Measurements from ENCODE around the gene ASB8.

The ASB8 gene

DNA sequence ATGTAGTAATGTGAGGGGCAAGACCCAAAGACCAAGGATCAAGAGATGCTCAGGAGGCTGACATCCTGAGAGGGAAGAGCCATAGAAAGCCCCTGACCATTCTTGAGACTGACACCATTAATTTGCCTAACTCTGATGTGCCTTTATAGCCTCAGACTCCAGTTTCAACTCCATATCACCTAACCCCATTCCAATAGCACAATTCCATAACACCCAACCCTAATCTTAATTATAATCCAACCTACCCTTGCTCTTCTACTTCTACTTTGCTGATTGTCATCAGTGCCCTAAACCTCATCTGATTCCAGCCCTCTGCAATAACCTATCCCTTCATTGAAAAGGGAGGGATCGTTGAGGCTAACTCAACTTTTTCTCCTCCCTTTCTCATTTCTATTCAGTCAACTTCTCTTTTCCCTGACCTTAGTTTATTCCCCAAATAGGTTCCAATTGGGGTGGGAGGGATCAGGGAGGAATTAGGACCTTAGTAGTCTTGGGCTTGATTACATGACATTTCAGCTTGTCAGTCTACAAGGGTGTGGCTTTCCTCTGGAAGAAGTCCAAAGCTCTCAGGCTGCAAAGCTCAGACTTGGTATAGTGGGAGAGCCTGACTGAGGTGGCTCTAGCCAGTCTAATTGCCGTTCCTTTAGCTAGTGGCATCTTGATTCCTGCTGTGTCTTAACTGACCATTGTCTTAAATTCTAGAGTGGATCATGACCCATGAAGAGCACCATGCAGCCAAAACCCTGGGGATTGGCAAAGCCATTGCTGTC, 35.1 kb downstream of the ASB8 start:
- Histone ChIP-seq H3K27me3 (replicated peaks) (no peaks in the 10 kb centered on the region), H3K36me3 (replicated peaks) (peaks cover 18% of the 10 kb centered on the region)
- TF ChIP-seq, protein P1, sequence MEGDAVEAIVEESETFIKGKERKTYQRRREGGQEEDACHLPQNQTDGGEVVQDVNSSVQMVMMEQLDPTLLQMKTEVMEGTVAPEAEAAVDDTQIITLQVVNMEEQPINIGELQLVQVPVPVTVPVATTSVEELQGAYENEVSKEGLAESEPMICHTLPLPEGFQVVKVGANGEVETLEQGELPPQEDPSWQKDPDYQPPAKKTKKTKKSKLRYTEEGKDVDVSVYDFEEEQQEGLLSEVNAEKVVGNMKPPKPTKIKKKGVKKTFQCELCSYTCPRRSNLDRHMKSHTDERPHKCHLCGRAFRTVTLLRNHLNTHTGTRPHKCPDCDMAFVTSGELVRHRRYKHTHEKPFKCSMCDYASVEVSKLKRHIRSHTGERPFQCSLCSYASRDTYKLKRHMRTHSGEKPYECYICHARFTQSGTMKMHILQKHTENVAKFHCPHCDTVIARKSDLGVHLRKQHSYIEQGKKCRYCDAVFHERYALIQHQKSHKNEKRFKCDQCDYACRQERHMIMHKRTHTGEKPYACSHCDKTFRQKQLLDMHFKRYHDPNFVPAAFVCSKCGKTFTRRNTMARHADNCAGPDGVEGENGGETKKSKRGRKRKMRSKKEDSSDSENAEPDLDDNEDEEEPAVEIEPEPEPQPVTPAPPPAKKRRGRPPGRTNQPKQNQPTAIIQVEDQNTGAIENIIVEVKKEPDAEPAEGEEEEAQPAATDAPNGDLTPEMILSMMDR (IDR thresholded peaks at IDR 0.05; ENCODE audit: low read depth, low read length, missing control alignments), result no peak

DNA sequence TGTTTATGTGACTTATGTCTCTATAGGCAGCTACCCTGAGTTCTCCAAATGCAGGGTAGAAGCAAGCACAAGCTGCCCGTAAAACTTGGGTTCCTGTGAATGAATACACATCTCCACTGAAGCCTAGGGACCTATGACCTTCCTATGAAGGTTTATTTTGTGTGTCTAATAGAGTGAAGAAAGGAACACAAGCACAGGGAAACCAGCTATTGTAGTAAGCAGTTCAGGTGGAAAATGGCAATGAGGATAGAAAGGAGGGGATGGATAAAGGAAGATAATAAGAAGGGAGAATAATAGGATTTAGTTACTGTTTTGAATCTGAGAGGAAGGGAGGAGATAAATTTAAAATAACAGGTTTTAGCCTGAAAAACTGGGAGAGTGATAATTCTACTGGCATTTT, 35.8 kb downstream of the ASB8 start:
- no peak for DNase-seq
- Histone ChIP-seq H3K27ac (no peak overlapping the region), H3K27me3 (replicated peaks) (no peaks in the 10 kb centered on the region), H3K36me3 (replicated peaks) (peaks cover 15% of the 10 kb centered on the region), H3K4me3 (ENCODE audit: low read depth, low read length) (no peak overlapping the region)
- TF ChIP-seq, protein P1 (IDR thresholded peaks at IDR 0.05; ENCODE audit: low read depth, low read length, missing control alignments), result no peak
- in situ Hi-C loops (cut with HindIII; ENCODE audit: low pct_ligation_motif_present, low sequenced_read_pairs), result no loop called here

More for the DNA sequence above, 35.1 kb downstream of the ASB8 start:
- no peak overlapping the region for H3K4me3 ChIP-seq (ENCODE audit: low read depth, low read length)
- no peak overlapping the region for H3K27ac ChIP-seq
- in situ Hi-C loops (cut with HindIII; ENCODE audit: low pct_ligation_motif_present, low sequenced_read_pairs), result no loop called here
- DNase-seq, result no peak

DNA sequence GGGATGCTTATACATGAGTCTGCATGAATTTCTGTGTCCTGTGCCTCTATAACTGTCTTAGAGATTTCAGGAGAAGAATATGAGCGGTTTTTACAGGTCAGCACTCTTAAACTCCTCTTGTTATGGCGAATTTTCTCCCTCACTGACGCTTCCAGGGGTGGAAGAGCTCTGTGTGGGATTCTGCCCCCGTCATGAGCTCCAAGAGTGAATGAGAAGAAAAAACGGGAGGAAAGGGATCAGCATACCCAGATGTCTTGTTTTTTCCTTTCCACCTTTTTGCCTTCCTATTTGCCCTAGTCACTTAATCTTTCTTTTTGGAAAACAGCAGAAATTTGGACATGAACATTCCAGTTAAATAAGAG, 37.5 kb downstream of the ASB8 start:
- peaks cover 8% of the 10 kb centered on the region for H3K36me3 ChIP-seq (replicated peaks)
- H3K27ac ChIP-seq, result peak overlapping the region; percentile 39
- in situ Hi-C loops (cut with HindIII; ENCODE audit: low pct_ligation_motif_present, low sequenced_read_pairs), result no loop called here
- peak overlapping the region; percentile 94 for H3K4me3 ChIP-seq (ENCODE audit: low read depth, low read length)
- TF ChIP-seq, protein P1 (IDR thresholded peaks at IDR 0.05; ENCODE audit: low read depth, low read length, missing control alignments), result no peak
- no peak for DNase-seq
- H3K27me3 ChIP-seq (replicated peaks), result no peaks in the 10 kb centered on the region

DNA sequence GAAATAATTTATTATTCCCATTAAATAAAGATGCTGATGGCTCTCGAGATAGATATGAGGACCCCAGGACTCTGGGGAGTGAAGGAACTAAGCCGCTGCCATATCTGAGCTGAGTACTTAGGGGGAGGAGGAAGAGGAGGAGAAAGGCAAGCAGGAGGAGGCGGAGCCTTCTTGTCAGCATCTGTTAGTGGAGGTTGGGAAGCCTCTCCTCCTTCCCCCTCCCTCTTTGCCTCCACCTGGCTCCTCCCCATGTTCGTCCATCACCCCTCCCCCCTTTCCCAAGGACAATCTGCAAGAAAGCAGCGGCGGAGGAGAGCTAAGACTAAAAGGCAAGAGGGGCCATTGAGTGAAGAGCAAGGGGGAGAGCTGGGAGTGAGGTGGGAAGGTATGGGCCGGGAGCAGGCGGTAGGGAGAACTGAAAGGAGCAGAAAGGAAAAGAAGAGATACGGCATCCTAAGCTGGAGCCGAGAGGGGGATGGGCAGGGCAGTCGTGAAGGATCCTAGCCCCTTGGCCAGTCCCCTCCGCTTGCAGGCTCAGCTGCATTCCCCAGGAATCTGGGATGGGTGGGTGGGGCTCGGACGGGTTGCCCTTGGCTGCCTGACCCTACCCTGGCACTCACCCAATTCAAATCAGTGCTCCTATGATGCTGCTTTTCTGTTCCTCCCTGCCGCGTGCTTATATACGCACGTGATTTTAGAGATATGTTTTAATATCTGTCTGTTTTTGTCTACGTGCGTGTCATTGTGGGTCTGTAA, 38.1 kb downstream of the ASB8 start, which contains the start of gene PFKM:
TSS of gene PFKM (plus strand) at position 287 of the 756 bp plus-strand sequence. CDS start 3,411 bp downstream, outside the sequence.
- Histone ChIP-seq H3K27me3 (replicated peaks) (no peaks in the 10 kb centered on the region), H3K36me3 (replicated peaks) (peaks cover 7% of the 10 kb centered on the region), H3K4me3 (ENCODE audit: low read depth, low read length) (peak within 1 kb of the TSS; percentile 94), H3K27ac (peak within 1 kb of the TSS; percentile 39)
- in situ Hi-C loops (cut with HindIII; ENCODE audit: low pct_ligation_motif_present, low sequenced_read_pairs), result no loop called here
- TF ChIP-seq, protein P1 (IDR thresholded peaks at IDR 0.05; ENCODE audit: low read depth, low read length, missing control alignments), result no peak
- peak; percentile 90 for DNase-seq

DNA sequence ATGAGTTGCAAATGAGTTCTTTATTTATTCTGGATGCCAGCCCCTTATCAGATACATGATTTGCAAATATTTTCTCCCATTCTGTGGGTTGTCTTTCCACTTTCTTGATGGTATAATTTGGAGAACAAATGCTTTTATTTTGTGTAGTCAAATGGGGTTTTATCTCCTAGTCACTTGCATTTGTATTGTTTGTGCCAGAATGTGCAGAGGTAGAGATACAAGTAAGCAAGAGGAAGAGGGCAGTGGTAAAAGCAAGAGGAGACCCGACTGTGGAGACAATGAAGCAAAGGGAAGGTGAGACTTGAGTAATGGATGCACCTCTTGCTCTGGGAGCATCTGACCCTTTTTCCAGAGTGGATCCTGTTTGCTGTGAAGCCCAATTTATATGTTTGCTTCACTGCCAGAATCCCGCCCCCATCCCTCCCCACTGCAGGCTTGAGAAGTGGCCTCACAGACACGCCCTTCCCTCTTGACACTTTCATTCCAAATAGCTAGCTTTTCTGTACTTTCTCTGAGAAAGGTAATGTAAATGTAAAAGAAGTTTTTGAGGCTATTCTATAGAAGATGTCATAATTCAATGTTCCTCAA, 38.9 kb downstream of the ASB8 start:
- H3K27me3 ChIP-seq (replicated peaks), result no peaks in the 10 kb centered on the region
- H3K27ac ChIP-seq, result no peak overlapping the region
- H3K36me3 ChIP-seq (replicated peaks), result peaks cover under 1% of the 10 kb centered on the region
- in situ Hi-C loops (cut with HindIII; ENCODE audit: low pct_ligation_motif_present, low sequenced_read_pairs), result no loop called here
- DNase-seq, result no peak
- H3K4me3 ChIP-seq (ENCODE audit: low read depth, low read length), result no peak overlapping the region
- TF ChIP-seq, protein P1 (IDR thresholded peaks at IDR 0.05; ENCODE audit: low read depth, low read length, missing control alignments), result no peak

Data from brain microvascular endothelial cell (primary cell).